Neuronal stem cell (in vitro differentiated cells): ENCODE data around the gene SLC25A6.

Experiments used
- DNase-seq: peaks from one replicate; pipeline ENCODE4 v3.0.0-alpha.2; 2013; ENCODE audit warnings: low spot score
- H2AFZ ChIP-seq: one replicate; pipeline ENCODE4 v1.6.1; 2013; ENCODE audit warnings: mild to moderate bottlenecking, low read length, inconsistent platforms
- H2AK5ac ChIP-seq: 2 replicates; pipeline ENCODE4 v1.6.1; 2013; ENCODE audit warnings: low read depth, mild to moderate bottlenecking, inconsistent platforms, low read length, moderate library complexity, mixed read lengths
- H2BK120ac ChIP-seq: 2 replicates; pipeline ENCODE4 v1.6.1; 2013; ENCODE audit warnings: low read depth, mild to moderate bottlenecking, inconsistent platforms, low read length, moderate library complexity, mixed read lengths
- H2BK12ac ChIP-seq: one replicate; pipeline ENCODE4 v1.6.1; 2013; ENCODE audit warnings: low read length, inconsistent platforms
- H2BK15ac ChIP-seq: 2 replicates; pipeline ENCODE4 v1.6.1; 2013; ENCODE audit warnings: mild to moderate bottlenecking, low read length, inconsistent platforms, mixed read lengths
- H2BK5ac ChIP-seq: one replicate; pipeline ENCODE4 v1.6.1; 2013; ENCODE audit warnings: inconsistent platforms, mild to moderate bottlenecking, low read length, moderate library complexity
- H3K14ac ChIP-seq: one replicate; pipeline ENCODE4 v1.6.1; 2013; ENCODE audit warnings: low read length, inconsistent platforms
- H3K18ac ChIP-seq: 2 replicates; pipeline ENCODE4 v1.6.1; 2013; ENCODE audit warnings: low read length, inconsistent platforms
- H3K23ac ChIP-seq: 2 replicates; pipeline ENCODE4 v1.6.1; 2013; ENCODE audit warnings: low read depth, mild to moderate bottlenecking, mixed read lengths, low read length, inconsistent platforms; ENCODE audit not compliant: poor library complexity
- H3K27ac ChIP-seq: replicated peaks from 3 replicates; pipeline ENCODE4 v1.5.1; 2013; ENCODE audit warnings: low read length, inconsistent platforms
- H3K27me3 ChIP-seq, 3 experiments: 2 replicates each; pipeline ENCODE4 v1.6.1; 2013; ENCODE audit warnings: low read length in 3 of 3, mild to moderate bottlenecking in 2 of 3, inconsistent platforms in 1 of 3, low read depth in 1 of 3, mixed read lengths in 1 of 3, moderate library complexity in 1 of 3; ENCODE audit not compliant: control insufficient read depth in 3 of 3, insufficient read depth in 3 of 3
- H3K36me3 ChIP-seq, 2 donors: replicated peaks in 1 of 2; 2 replicates each; pipeline ENCODE4 v1.6.1; 2013; ENCODE audit warnings: low read length in 2 of 2; ENCODE audit not compliant: control insufficient read depth in 2 of 2, insufficient read depth in 2 of 2
- H3K4ac ChIP-seq: 2 replicates; pipeline ENCODE4 v1.6.1; 2013; ENCODE audit warnings: inconsistent platforms, mild to moderate bottlenecking, low read length, moderate library complexity
- H3K4me1 ChIP-seq, 2 donors: 1 replicate in 1 of 2; 2 replicates in 1 of 2; pipeline ENCODE4 v1.6.1; 2013; ENCODE audit warnings: low read length in 2 of 2, low read depth in 1 of 2; ENCODE audit not compliant: control insufficient read depth in 2 of 2, insufficient read depth in 1 of 2
- H3K4me2 ChIP-seq: one replicate; pipeline ENCODE4 v1.6.1; 2013; ENCODE audit warnings: mild to moderate bottlenecking, low read length, inconsistent platforms; ENCODE audit not compliant: insufficient read depth, poor library complexity, severe bottlenecking
- H3K4me3 ChIP-seq, 2 donors: 2 replicates each; pipeline ENCODE4 v1.5.1; 2013; ENCODE audit warnings: low read length in 2 of 2, mild to moderate bottlenecking in 2 of 2, inconsistent platforms in 1 of 2, moderate library complexity in 1 of 2
- H3K79me1 ChIP-seq: one replicate; pipeline ENCODE4 v1.6.1; 2013; ENCODE audit warnings: low read depth, mild to moderate bottlenecking, inconsistent platforms, low read length, moderate library complexity
- H3K9ac ChIP-seq: one replicate; pipeline ENCODE4 v1.6.1; 2013; ENCODE audit warnings: mild to moderate bottlenecking, low read depth, low read length, inconsistent platforms; ENCODE audit not compliant: poor library complexity
- H3K9me3 ChIP-seq, 2 donors: replicated peaks in 1 of 2; 2 replicates each; pipeline versions ENCODE3 to v1.6.1; 2013; ENCODE audit warnings: low read length in 2 of 2, mild to moderate bottlenecking in 2 of 2, inconsistent platforms in 1 of 2, low read depth in 1 of 2, mixed read lengths in 1 of 2, moderate library complexity in 1 of 2; ENCODE audit not compliant: control insufficient read depth in 2 of 2, insufficient read depth in 1 of 2
- H4K8ac ChIP-seq: one replicate; pipeline ENCODE4 v1.6.1; 2013; ENCODE audit warnings: low read depth, mild to moderate bottlenecking, inconsistent platforms, low read length, moderate library complexity
- H4K91ac ChIP-seq: one replicate; pipeline ENCODE4 v1.6.1; 2013; ENCODE audit warnings: low read length, low read depth, mild to moderate bottlenecking, inconsistent platforms; ENCODE audit not compliant: poor library complexity
- WGBS, 2 donors: extraction: QIAGEN DNeasy Blood & Tissue Kit; methylation state at CpG; one replicate each; pipeline ENCODE4 v1.1.7; 2013; ENCODE audit warnings: missing lambda C conversion rate in 2 of 2, mixed read lengths in 1 of 2; ENCODE audit not compliant: insufficient read length in 2 of 2, insufficient replicate concordance in 1 of 2; ENCODE audit errors: extremely low coverage in 2 of 2; 5-methylcytosine and 5-hydroxymethylcytosine counted together

Gene SLC25A6

DNA sequence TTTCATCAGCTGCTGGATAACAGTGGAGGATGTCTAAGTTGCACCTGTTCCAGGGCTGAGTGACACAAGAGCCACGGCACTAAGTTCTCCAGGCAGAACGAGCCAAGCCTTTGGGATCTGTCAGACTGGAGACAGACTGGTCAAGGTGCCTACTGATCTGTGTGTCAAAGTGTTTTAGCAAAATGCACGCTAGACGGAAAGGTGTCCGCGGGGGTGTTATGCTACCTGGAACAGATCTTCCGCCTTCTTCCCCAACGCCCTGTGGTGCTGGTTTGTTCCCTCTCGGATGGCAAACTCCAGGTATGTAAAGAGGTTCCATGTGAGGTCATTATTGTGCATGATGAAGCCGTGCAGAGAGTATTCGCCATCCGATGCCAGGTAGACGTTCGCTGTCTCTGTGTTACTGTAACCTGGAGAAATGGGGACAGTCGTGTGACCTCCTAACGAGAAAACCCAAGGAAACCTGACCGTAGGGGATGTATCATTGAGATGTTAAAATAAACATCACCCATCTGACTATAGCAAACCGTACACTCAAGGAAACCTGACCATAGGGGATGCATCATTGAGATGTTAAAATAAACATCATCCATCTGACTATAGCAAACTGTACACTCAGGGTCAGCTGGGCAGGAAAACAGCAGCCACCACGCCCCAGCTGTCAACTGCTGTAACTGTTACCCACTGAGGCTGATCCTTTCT, 29.7 kb upstream of the SLC25A6 start:
- H3K9ac ChIP-seq, result no peak overlapping the region
- H2BK120ac ChIP-seq, result no peak overlapping the region
- no peak overlapping the region for H2AK5ac ChIP-seq
- DNase-seq, result no peak
- H3K36me3 ChIP-seq, result peaks cover 65 to 94% of the 10 kb centered on the region in 2 donors
- H3K79me1 ChIP-seq, result peaks cover 1% of the 10 kb centered on the region
- H3K4ac ChIP-seq, result no peak overlapping the region
- no peak overlapping the region for H3K23ac ChIP-seq
- H4K91ac ChIP-seq, result no peak overlapping the region
- H2AFZ ChIP-seq, result no peak overlapping the region
- H3K14ac ChIP-seq, result no peak overlapping the region
- no peak overlapping the region for H2BK12ac ChIP-seq
- no peak overlapping the region for H3K4me2 ChIP-seq
- H3K18ac ChIP-seq, result no peak overlapping the region
- H3K27me3 ChIP-seq, result peaks cover 0 to 2% (median 0%) of the 10 kb centered on the region in 3 experiments
- no peaks in the 10 kb centered on the region for H3K4me1 ChIP-seq
- H2BK5ac ChIP-seq, result no peak overlapping the region
- H4K8ac ChIP-seq, result no peak overlapping the region
- H3K4me3 ChIP-seq, result no peak overlapping the region
- H2BK15ac ChIP-seq, result no peak overlapping the region
- H3K27ac ChIP-seq, result no peak overlapping the region
- peaks cover 31 to 46% of the 10 kb centered on the region in 2 donors for H3K9me3 ChIP-seq
- no CpG with 5 or more reads among the region's 19 CpGs for WGBS, 2 donors

DNA sequence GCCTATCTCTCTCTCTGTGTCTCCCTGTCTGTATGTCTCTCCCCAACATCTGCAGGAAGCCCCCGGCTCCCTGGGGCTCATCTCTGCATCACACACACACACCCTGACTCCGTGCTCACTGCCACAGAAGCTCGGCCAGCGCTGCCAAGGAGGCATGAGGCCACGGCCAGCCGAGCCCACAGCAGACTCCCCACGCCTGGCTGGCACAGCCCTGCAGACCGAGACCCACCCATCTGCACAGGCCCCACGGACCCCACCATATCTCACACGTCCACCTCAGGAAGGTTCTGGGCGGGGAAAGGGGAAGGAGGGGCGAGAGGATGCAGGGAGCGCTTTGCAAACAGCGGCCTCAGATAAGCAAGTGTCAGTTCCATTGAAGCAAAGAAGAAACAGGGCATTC, 28.5 kb upstream of the SLC25A6 start:
- Histone ChIP-seq H3K14ac (no peak overlapping the region), H3K79me1 (peaks cover 3% of the 10 kb centered on the region), H2BK5ac (no peak overlapping the region), H3K23ac (peak overlapping the region; percentile 45), H4K8ac (no peak overlapping the region), H2AK5ac (no peak overlapping the region), H3K27ac (no peak overlapping the region), H3K9me3 (peaks cover 31 to 53% of the 10 kb centered on the region in 2 donors), H3K4me3 (no peak overlapping the region), H3K36me3 (peaks cover 68 to 92% of the 10 kb centered on the region in 2 donors), H2BK120ac (no peak overlapping the region), H3K4ac (no peak overlapping the region), H2AFZ (no peak overlapping the region), H3K27me3 (peaks cover 0 to 2% (median 0%) of the 10 kb centered on the region in 3 experiments), H3K4me2 (no peak overlapping the region), H4K91ac (no peak overlapping the region), H2BK15ac (no peak overlapping the region), H3K9ac (no peak overlapping the region), H2BK12ac (no peak overlapping the region), H3K18ac (no peak overlapping the region), H3K4me1 (no peaks in the 10 kb centered on the region)
- no peak for DNase-seq
- WGBS, 2 donors, result no CpG with 5 or more reads among the region's 14 CpGs

DNA sequence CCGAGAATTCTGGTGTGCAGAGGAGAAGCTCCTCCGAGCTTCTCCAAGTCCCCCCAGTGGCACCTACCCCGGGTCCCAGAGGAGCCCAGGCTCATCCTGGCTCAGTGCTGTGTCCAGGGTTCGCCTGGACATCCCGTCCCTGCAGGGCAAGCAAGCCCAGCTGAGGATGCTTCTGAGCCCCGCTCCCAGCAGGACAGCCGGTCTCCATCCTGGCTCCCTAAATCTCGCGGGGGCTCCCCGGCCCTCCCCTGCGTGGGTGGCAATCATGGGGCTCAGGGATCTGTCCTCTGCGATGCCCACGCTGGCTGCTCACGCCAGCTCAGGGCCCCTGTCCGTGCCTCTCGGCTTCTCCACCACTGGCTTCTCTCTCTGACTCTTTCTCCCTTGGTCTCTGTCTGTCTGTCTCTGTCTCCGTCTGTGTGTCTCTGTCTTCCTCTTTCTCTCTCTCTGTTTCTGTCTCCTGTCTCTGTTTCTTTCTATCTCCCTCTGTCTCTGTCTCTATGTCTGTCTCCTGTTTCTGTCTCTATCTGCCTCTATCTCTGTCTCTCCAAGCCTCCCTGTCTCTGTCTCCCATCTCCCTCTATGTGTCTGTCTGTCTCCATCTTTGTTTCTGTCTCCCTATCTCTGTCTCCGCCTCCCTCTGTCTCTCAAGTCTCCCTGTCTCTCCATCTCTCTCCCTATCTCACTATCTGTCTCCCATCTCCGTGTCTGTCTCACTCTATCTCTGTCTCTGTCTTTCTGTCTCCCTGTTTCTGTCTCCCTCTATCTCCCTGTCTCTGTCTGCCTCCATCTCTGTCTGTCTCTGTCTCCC, 27.8 kb upstream of the SLC25A6 start:
- Histone ChIP-seq H3K4me3 (no peak overlapping the region), H2BK15ac (no peak overlapping the region), H2BK5ac (no peak overlapping the region), H2AK5ac (no peak overlapping the region), H3K9me3 (peaks cover 31 to 50% of the 10 kb centered on the region in 2 donors), H4K8ac (peak overlapping the region; percentile 73), H3K79me1 (peaks cover 3% of the 10 kb centered on the region), H3K4ac (no peak overlapping the region), H3K18ac (peak overlapping the region; percentile 42), H2BK12ac (no peak overlapping the region), H2BK120ac (no peak overlapping the region), H3K9ac (no peak overlapping the region), H3K36me3 (peaks cover 62 to 86% of the 10 kb centered on the region in 2 donors), H2AFZ (no peak overlapping the region), H3K14ac (no peak overlapping the region), H3K27me3 (no peaks in the 10 kb centered on the region), H3K4me2 (no peak overlapping the region), H3K27ac (no peak overlapping the region), H3K4me1 (no peaks in the 10 kb centered on the region), H4K91ac (no peak overlapping the region), H3K23ac (peak overlapping the region; percentile 13)
- no CpG with 5 or more reads among the region's 19 CpGs for WGBS, 2 donors
- DNase-seq, result no peak

DNA sequence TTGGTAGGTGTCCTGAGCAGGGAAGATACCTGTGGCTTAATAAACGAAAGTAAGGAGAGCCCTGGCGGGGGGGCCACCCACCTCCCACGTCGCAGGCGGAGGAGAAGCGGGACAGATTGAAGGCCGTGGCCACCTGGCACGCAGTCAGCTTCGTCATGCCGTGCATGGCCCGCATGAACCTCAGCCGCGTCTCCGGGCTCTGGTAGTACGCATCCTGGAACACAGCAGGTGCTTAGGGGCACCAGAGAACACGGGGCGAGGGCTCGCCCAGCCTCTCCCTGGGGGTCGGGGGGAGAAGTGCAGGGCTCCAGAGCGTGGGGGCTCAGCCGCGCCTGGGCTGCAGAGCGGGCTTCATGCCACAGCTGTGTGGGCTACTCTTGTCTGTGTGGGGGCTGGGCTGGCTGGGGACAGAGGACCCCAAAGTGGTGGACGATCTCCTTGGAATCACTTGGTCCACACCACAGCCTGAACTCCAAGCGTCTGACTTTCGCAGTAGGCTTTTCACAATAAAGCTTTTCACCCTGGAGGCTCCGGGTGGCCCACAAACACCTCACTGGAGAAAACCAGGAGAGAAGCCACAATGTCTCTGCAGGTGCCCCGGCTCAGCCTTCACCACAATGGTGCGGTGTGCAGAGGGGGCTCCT, 27.1 kb upstream of the SLC25A6 start:
- Histone ChIP-seq H2BK5ac (no peak overlapping the region), H3K4me2 (no peak overlapping the region), H3K9me3 (peaks cover 29 to 45% of the 10 kb centered on the region in 2 donors), H3K23ac (peak overlapping the region; percentile 68), H3K18ac (peak overlapping the region; percentile 0), H3K27ac (no peak overlapping the region), H3K36me3 (peaks cover 63 to 83% of the 10 kb centered on the region in 2 donors), H3K14ac (no peak overlapping the region), H2BK12ac (no peak overlapping the region), H3K4me3 (no peak overlapping the region), H4K91ac (no peak overlapping the region), H2AFZ (no peak overlapping the region), H3K27me3 (no peaks in the 10 kb centered on the region), H4K8ac (no peak overlapping the region), H3K9ac (no peak overlapping the region), H3K79me1 (peaks cover 3% of the 10 kb centered on the region), H2AK5ac (no peak overlapping the region), H3K4me1 (no peaks in the 10 kb centered on the region), H2BK120ac (no peak overlapping the region), H2BK15ac (no peak overlapping the region), H3K4ac (no peak overlapping the region)
- no CpG with 5 or more reads among the region's 29 CpGs for WGBS, 2 donors
- DNase-seq, result no peak
